SK-N-SH treated with all-trans-retinoic acid at 6 μM for 48 hours (cell line): ENCODE results near the gene PPIL1.

Experiments used
- ATAC-seq: fragments of 200-7000 bp; cut with Tn5 transposase; 3 replicates; pipeline ENCODE4 v1.9.1; 2020; ENCODE audit warnings: mild to moderate bottlenecking, moderate library complexity
- ARNTL ChIP-seq: fragments of 450-650 bp; formaldehyde crosslinking; IDR thresholded peaks from 2 replicates; pipeline ENCODE4 v1.5.0; 2020; ENCODE audit warnings: low read depth, mild to moderate bottlenecking, moderate library complexity, borderline replicate concordance
- BACH2 ChIP-seq: fragments of 250-450 bp; sonication (Bioruptor Pico); IDR thresholded peaks from 2 replicates; pipeline ENCODE4 v1.9.0; 2021; ENCODE audit warnings: mild to moderate bottlenecking, borderline replicate concordance
- ESRRG ChIP-seq: fragments of 250-450 bp; sonication (Bioruptor Pico); IDR thresholded peaks from 2 replicates; pipeline ENCODE4 v1.6.1; 2021; ENCODE audit warnings: mild to moderate bottlenecking
- GLIS3 ChIP-seq: fragments of 250-450 bp; sonication (Bioruptor Pico); IDR thresholded peaks from 2 replicates; pipeline ENCODE4 v1.5.0; 2020; ENCODE audit warnings: mild to moderate bottlenecking, moderate library complexity
- OSR1 ChIP-seq: fragments of 250-450 bp; sonication (Bioruptor Pico); IDR thresholded peaks from 2 replicates; pipeline ENCODE4 v1.8.0; 2022; ENCODE audit warnings: moderate library complexity, mild to moderate bottlenecking, inconsistent platforms
- PPARA ChIP-seq: fragments of 250-450 bp; sonication (Bioruptor Pico); IDR thresholded peaks from 2 replicates; pipeline ENCODE4 v1.5.0; 2020; ENCODE audit warnings: mild to moderate bottlenecking, borderline replicate concordance
- RARB ChIP-seq: fragments of 250-450 bp; sonication (Bioruptor Pico); IDR thresholded peaks from 2 replicates; pipeline ENCODE4 v1.8.0; 2021; ENCODE audit warnings: mild to moderate bottlenecking, moderate library complexity
- SNAI2 ChIP-seq: fragments of 250-450 bp; sonication (Bioruptor Pico); IDR thresholded peaks from 2 replicates; pipeline ENCODE4 v1.5.0; 2020; ENCODE audit warnings: mild to moderate bottlenecking, moderate library complexity
- TCF4 ChIP-seq: fragments of 250-450 bp; sonication (Bioruptor Pico); IDR thresholded peaks from 2 replicates; pipeline ENCODE4 v1.8.0; 2021; ENCODE audit warnings: mild to moderate bottlenecking, moderate library complexity, borderline replicate concordance
- TOX ChIP-seq: fragments of 250-450 bp; sonication (Bioruptor Pico); IDR thresholded peaks from 2 replicates; pipeline ENCODE4 v1.8.0; 2021; ENCODE audit warnings: mild to moderate bottlenecking, moderate library complexity, borderline replicate concordance
- ZC3H10 ChIP-seq: fragments of 250-450 bp; sonication (Bioruptor Pico); IDR thresholded peaks from 2 replicates; pipeline ENCODE4 v1.5.1; 2021; ENCODE audit warnings: mild to moderate bottlenecking, moderate library complexity
- ZFP3 ChIP-seq: fragments of 250-450 bp; sonication (Bioruptor Pico); IDR thresholded peaks from 2 replicates; pipeline ENCODE4 v1.5.0; 2020; ENCODE audit warnings: mild to moderate bottlenecking, moderate library complexity
- ZNF565 ChIP-seq: fragments of 450-650 bp; formaldehyde crosslinking; conservative IDR thresholded peaks from 2 replicates; pipeline ENCODE4 v1.5.0; 2020; ENCODE audit warnings: low read depth, mild to moderate bottlenecking, moderate library complexity
- ZNF70 ChIP-seq: fragments of 450-650 bp; formaldehyde crosslinking; IDR thresholded peaks from 2 replicates; pipeline ENCODE4 v1.5.0; 2020; ENCODE audit warnings: mild to moderate bottlenecking, moderate library complexity
- ZNF8 ChIP-seq: fragments of 450-650 bp; formaldehyde crosslinking; IDR thresholded peaks from 2 replicates; pipeline ENCODE4 v1.5.0; 2020; ENCODE audit warnings: mild to moderate bottlenecking, moderate library complexity
- TF ChIP-seq, protein P1 (sequence below): fragments of 250-450 bp; sonication (Bioruptor Pico); IDR thresholded peaks from 2 replicates; pipeline ENCODE4 v1.8.0; 2021; ENCODE audit warnings: low read depth, mild to moderate bottlenecking, moderate library complexity, borderline replicate concordance
- TF ChIP-seq, protein P2 (sequence below): fragments of 250-450 bp; sonication (Bioruptor Pico); IDR thresholded peaks from 2 replicates; pipeline ENCODE4 v1.5.1; 2021; ENCODE audit warnings: mild to moderate bottlenecking, moderate library complexity
- TF ChIP-seq, protein P3 (sequence below): fragments of 250-450 bp; sonication (Bioruptor Pico); IDR thresholded peaks from 2 replicates; pipeline ENCODE4 v1.5.0; 2020; ENCODE audit warnings: mild to moderate bottlenecking, moderate library complexity
- TF ChIP-seq, protein P4 (sequence below): fragments of 250-450 bp; sonication (Bioruptor Pico); IDR thresholded peaks from 2 replicates; pipeline ENCODE4 v1.5.1; 2020; ENCODE audit warnings: low read depth, mild to moderate bottlenecking, moderate library complexity
- TF ChIP-seq, protein P5 (sequence below): fragments of 250-450 bp; sonication (Bioruptor Pico); IDR thresholded peaks from 2 replicates; pipeline ENCODE4 v1.8.0; 2020; ENCODE audit warnings: mild to moderate bottlenecking, moderate library complexity, borderline replicate concordance

The PPIL1 gene

DNA sequence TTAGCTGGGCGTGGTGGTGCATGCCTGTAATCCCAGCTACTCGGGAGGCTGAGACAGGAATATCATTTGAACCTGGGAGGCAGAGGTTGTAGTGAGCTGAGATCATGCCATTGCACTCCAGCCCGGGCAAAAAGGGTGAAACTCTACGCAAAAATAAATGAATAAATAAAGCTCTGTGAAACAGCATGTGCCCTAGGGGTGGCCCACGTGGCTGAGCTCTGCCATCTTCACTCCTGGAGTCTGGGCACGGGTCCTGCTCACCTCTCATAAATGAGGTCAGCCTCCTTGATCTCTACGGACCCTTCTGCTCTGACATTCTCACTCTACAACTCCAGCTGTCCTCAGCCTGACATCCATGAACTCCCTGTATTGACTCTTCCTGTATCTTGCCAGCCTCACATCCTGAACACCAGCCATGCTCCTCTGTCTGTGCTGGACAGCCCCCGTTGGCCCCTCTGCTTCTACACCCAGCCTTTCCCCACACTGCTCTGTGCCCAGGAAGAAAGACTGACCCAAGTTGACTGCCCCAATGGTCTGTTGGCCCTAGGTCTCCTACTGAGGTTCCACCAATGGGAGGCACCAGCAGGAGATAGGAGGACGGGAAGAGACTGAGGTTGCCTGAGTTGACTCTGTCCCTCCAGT, 57.3 kb downstream of the PPIL1 start:
- no peak for TF ChIP-seq TCF4 (CRISPR knock-in tag)
- TF ChIP-seq BACH2 (CRISPR knock-in tag): no peak
- TF ChIP-seq, all 23 proteins: peak for 0

DNA sequence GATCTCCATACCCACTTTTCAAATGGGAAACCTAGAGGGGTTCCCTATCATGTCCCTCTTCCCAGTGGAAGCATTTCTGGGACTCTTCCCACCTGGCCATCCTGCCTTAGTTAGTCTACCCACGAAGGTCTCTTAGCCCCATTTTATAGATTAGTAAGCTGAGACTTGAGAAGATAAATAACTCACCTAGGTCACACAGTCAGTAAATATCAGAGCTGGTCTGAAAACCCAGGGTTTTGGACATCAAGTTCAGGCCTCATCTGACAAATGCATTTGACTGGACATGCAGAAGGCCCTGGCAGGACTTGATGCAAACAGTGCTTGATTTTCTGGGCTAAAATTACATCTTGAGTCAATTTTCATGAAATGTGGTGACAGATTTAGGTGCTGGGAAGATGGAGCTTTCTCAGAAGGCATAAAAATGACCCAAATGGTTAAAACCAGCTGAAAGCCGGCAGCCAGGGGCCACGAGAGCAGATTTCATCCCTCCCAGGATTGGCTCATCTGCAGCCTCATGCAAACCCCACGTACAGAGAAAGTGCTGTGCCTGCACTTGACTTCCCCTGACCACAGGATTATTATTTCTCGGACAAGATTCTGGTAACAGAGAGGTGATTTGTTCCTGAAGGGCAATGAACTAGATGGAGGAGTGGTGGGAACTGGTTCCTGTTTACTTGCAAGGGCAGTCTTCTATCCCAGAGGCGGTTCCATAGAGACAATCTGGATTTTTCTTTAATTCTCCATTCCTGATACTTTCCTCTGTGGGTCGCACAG, 58.5 kb downstream of the PPIL1 start:
- TF ChIP-seq RARB: no peak
- TF ChIP-seq, protein P1, sequence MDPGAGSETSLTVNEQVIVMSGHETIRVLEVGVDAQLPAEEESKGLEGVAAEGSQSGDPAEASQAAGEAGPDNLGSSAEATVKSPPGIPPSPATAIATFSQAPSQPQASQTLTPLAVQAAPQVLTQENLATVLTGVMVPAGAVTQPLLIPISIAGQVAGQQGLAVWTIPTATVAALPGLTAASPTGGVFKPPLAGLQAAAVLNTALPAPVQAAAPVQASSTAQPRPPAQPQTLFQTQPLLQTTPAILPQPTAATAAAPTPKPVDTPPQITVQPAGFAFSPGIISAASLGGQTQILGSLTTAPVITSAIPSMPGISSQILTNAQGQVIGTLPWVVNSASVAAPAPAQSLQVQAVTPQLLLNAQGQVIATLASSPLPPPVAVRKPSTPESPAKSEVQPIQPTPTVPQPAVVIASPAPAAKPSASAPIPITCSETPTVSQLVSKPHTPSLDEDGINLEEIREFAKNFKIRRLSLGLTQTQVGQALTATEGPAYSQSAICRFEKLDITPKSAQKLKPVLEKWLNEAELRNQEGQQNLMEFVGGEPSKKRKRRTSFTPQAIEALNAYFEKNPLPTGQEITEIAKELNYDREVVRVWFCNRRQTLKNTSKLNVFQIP (CRISPR knock-in tag): no peak
- no peak for TF ChIP-seq ESRRG (CRISPR knock-in tag)
- no peak for ATAC-seq

More for the DNA sequence above, 57.3 kb downstream of the PPIL1 start:
- ATAC-seq: no peak

DNA sequence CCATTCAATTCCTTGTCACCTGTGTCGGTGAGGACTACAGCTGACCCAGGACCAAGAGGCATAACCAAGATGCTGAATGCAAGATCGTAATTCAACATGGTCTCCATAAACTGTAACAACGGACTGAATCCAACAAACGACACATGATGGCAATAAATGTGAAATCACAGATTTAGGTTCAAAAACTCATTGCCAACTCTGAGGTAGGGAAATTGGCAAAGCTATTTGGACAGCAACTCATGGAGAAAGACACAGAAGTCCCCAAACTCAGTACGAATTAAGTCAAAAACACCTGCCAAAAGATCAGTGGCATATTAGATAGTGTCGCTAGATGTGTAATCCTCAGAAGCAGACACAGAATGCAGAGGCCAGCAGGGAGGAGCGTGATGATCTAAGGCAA, 60.4 kb downstream of the PPIL1 start:
- TF ChIP-seq ARNTL (no peak), GLIS3 (CRISPR knock-in tag) (no peak), PPARA (CRISPR knock-in tag) (no peak), ZNF565 (no peak), TOX (no peak), ESRRG (CRISPR knock-in tag) (no peak), RARB (no peak), TCF4 (CRISPR knock-in tag) (no peak), ZNF8 (no peak), SNAI2 (CRISPR knock-in tag) (no peak), BACH2 (CRISPR knock-in tag) (no peak), OSR1 (no peak)
- TF ChIP-seq, protein P1 (CRISPR knock-in tag): no peak
- TF ChIP-seq, protein P2, sequence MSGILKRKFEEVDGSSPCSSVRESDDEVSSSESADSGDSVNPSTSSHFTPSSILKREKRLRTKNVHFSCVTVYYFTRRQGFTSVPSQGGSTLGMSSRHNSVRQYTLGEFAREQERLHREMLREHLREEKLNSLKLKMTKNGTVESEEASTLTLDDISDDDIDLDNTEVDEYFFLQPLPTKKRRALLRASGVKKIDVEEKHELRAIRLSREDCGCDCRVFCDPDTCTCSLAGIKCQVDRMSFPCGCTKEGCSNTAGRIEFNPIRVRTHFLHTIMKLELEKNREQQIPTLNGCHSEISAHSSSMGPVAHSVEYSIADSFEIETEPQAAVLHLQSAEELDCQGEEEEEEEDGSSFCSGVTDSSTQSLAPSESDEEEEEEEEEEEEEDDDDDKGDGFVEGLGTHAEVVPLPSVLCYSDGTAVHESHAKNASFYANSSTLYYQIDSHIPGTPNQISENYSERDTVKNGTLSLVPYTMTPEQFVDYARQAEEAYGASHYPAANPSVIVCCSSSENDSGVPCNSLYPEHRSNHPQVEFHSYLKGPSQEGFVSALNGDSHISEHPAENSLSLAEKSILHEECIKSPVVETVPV: no peak
- TF ChIP-seq, protein P3, sequence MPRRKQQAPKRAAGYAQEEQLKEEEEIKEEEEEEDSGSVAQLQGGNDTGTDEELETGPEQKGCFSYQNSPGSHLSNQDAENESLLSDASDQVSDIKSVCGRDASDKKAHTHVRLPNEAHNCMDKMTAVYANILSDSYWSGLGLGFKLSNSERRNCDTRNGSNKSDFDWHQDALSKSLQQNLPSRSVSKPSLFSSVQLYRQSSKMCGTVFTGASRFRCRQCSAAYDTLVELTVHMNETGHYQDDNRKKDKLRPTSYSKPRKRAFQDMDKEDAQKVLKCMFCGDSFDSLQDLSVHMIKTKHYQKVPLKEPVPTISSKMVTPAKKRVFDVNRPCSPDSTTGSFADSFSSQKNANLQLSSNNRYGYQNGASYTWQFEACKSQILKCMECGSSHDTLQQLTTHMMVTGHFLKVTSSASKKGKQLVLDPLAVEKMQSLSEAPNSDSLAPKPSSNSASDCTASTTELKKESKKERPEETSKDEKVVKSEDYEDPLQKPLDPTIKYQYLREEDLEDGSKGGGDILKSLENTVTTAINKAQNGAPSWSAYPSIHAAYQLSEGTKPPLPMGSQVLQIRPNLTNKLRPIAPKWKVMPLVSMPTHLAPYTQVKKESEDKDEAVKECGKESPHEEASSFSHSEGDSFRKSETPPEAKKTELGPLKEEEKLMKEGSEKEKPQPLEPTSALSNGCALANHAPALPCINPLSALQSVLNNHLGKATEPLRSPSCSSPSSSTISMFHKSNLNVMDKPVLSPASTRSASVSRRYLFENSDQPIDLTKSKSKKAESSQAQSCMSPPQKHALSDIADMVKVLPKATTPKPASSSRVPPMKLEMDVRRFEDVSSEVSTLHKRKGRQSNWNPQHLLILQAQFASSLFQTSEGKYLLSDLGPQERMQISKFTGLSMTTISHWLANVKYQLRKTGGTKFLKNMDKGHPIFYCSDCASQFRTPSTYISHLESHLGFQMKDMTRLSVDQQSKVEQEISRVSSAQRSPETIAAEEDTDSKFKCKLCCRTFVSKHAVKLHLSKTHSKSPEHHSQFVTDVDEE: no peak
- TF ChIP-seq, protein P4, sequence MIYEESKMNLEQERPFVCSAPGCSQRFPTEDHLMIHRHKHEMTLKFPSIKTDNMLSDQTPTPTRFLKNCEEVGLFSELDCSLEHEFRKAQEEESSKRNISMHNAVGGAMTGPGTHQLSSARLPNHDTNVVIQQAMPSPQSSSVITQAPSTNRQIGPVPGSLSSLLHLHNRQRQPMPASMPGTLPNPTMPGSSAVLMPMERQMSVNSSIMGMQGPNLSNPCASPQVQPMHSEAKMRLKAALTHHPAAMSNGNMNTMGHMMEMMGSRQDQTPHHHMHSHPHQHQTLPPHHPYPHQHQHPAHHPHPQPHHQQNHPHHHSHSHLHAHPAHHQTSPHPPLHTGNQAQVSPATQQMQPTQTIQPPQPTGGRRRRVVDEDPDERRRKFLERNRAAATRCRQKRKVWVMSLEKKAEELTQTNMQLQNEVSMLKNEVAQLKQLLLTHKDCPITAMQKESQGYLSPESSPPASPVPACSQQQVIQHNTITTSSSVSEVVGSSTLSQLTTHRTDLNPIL (CRISPR knock-in tag): no peak
- no peak for ATAC-seq

DNA sequence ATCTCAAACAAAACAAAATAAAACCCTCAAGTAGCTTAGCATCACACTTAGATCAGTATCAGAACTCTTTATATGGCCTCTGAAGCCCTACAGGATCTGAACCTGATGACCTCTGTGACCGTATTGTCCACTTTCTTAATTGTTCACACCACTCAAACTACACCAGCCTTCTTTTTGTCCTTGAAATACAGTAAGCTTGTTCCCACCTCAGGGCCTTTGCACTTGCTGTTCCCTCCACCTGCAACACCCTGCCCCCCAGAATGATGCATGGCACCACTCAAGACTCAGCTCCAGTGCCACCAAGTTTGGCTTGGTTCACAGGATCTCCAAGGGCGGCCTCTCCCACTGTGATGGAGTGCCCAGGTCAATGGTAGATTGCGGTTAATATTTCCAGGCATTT, 61.1 kb downstream of the PPIL1 start:
- no peak for ATAC-seq
- TF ChIP-seq ZNF565 (no peak), GLIS3 (CRISPR knock-in tag) (no peak), ZNF70 (CRISPR knock-in tag) (no peak), SNAI2 (CRISPR knock-in tag) (no peak), ZC3H10 (no peak), ZNF8 (no peak), OSR1 (no peak), ZFP3 (no peak)
- TF ChIP-seq, protein P1 (CRISPR knock-in tag): no peak
- TF ChIP-seq, protein P5, sequence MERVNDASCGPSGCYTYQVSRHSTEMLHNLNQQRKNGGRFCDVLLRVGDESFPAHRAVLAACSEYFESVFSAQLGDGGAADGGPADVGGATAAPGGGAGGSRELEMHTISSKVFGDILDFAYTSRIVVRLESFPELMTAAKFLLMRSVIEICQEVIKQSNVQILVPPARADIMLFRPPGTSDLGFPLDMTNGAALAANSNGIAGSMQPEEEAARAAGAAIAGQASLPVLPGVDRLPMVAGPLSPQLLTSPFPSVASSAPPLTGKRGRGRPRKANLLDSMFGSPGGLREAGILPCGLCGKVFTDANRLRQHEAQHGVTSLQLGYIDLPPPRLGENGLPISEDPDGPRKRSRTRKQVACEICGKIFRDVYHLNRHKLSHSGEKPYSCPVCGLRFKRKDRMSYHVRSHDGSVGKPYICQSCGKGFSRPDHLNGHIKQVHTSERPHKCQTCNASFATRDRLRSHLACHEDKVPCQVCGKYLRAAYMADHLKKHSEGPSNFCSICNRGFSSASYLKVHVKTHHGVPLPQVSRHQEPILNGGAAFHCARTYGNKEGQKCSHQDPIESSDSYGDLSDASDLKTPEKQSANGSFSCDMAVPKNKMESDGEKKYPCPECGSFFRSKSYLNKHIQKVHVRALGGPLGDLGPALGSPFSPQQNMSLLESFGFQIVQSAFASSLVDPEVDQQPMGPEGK (CRISPR knock-in tag): no peak
- TF ChIP-seq, protein P2: no peak
